Kidney epithelial cell (primary cell): ENCODE results near the gene CNNM4. TPM values are rescaled to one million over a fixed set of nuclear protein-coding genes. Genes with fewer than 3 reads are reported as not detected.

Experiments
- DNase-seq: peaks from one replicate; pipeline ENCODE4 v3.0.0-alpha.2; 2010; ENCODE audit warnings: low read depth
- H3K27me3 ChIP-seq: 2 replicates; pipeline ENCODE4 v1.6.0; 2011; ENCODE audit warnings: low read length; ENCODE audit not compliant: control insufficient read depth, insufficient read depth
- H3K36me3 ChIP-seq: 2 replicates; pipeline ENCODE4 v1.5.1; 2011; ENCODE audit warnings: low read length; ENCODE audit not compliant: control insufficient read depth, insufficient read depth
- H3K4me3 ChIP-seq: 2 replicates; pipeline ENCODE4 v1.5.1; 2011; ENCODE audit warnings: low read depth, mild to moderate bottlenecking, control low read depth, low read length
- total RNA-seq: library from RNA; depleted of rRNA; stranded (reverse); fragments of >200 nt; gene quantifications from 2 replicates; pipeline ENCODE4 v1.2.3, GENCODE V29; 2015
- TF ChIP-seq, protein P1 (sequence below): IDR thresholded peaks from 2 replicates; pipeline ENCODE4 v1.5.1; 2011; ENCODE audit warnings: mild to moderate bottlenecking, moderate library complexity, low read length, control low read depth, inconsistent platforms; ENCODE audit not compliant: insufficient read depth, poor library complexity, severe bottlenecking

The CNNM4 gene
- total RNA-seq, 1 donor from 2014 or later, result 8.2 TPM

DNA sequence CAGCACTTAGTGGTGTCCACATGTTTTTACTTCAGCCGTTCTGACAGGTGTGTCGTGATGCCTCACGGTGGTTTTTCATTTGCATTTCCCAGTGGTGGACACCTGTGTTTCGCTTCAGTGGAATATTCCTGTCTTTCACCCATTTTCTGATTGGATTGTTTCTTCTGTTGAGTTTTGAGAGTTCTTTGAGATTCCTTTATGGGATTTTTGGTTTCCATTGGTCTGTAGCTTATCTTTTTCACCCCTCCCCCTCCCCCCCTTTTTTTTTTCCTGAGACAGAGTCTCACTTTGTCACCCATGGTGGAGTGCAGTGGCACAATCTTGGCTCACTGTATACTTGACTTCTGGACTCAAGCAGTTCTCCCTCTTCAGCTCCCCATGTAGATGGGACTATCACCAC lies 75.1 kb downstream of the CNNM4 start:
- TF ChIP-seq, protein P1, sequence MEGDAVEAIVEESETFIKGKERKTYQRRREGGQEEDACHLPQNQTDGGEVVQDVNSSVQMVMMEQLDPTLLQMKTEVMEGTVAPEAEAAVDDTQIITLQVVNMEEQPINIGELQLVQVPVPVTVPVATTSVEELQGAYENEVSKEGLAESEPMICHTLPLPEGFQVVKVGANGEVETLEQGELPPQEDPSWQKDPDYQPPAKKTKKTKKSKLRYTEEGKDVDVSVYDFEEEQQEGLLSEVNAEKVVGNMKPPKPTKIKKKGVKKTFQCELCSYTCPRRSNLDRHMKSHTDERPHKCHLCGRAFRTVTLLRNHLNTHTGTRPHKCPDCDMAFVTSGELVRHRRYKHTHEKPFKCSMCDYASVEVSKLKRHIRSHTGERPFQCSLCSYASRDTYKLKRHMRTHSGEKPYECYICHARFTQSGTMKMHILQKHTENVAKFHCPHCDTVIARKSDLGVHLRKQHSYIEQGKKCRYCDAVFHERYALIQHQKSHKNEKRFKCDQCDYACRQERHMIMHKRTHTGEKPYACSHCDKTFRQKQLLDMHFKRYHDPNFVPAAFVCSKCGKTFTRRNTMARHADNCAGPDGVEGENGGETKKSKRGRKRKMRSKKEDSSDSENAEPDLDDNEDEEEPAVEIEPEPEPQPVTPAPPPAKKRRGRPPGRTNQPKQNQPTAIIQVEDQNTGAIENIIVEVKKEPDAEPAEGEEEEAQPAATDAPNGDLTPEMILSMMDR, result no peak

DNA sequence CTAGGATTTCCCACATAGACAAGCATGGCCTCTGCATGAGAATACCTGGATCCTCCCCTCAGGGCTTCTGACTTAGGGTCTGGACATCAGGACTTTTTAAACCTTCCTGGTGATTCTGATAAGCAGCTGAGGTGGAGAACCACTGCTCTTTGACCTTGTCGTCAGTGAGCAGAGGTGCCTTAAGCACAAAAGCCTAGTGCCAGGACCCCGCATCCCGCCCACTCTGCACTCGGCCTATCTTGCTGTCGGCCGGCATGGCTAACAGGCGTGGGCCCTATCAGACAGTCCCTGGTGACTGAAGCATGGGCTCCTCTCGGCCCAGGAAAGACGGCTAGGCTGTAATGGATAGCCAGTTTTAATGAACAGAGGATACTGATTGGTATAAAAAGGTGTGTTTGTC lies 76.9 kb downstream of the CNNM4 start:
- Histone ChIP-seq H3K27me3 (no peaks in the 10 kb centered on the region), H3K36me3 (no peaks in the 10 kb centered on the region), H3K4me3 (no peak overlapping the region)
- TF ChIP-seq, protein P1, result no peak
- no peak for DNase-seq

More for the DNA sequence above, 75.1 kb downstream of the CNNM4 start:
- no peak for DNase-seq
- no peaks in the 10 kb centered on the region for H3K27me3 ChIP-seq
- H3K4me3 ChIP-seq, result no peak overlapping the region
- peaks cover 1% of the 10 kb centered on the region for H3K36me3 ChIP-seq

DNA sequence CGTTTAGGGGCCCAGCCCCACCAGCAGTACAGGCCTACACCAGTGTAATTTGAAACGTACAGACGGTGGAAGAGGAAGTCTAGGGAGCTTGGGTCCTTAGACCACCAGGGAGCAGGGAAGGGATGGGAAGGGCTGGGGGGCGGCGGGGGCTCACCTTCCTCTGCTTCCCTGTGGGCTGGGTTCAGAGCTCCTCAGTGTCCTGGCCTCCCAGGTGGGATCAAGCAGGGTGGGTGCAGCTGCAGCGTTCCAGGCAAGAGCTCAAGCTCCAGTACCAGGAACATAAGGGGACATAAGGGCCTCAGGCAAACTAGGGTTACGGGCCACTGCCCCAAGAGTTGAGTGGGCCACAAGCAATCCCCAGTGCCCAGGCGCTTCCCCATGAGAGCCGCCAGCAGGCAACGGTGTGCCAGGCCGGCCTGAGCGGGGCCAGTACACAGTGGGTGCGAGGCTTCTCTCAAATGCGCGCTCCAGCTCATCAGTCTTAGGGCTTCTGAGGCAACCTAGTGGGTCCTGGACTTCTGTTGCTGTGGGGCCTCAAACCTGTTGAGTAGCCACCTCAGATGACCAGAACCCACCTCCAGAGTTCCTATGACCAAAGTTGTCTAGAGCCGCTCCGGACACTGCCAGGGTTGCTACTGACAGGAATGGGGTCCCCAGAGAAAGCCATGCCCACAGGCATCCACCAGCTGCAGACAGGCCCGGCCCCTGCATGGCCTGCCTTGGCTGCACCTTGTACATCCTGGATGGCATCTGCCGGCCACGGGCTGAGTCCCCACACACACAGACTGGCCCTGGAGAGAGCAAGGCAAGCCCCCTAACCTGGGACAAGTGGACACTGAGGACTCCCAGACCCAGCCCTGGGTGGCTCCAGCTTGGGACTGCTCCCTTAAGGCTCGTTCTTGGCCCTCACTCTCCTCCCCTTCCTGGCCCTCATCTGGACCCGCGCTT lies 77.9 kb downstream of the CNNM4 start:
- Histone ChIP-seq H3K36me3 (no peaks in the 10 kb centered on the region), H3K4me3 (no peak overlapping the region), H3K27me3 (no peaks in the 10 kb centered on the region)
- TF ChIP-seq, protein P1, result no peak
- DNase-seq, result no peak

DNA sequence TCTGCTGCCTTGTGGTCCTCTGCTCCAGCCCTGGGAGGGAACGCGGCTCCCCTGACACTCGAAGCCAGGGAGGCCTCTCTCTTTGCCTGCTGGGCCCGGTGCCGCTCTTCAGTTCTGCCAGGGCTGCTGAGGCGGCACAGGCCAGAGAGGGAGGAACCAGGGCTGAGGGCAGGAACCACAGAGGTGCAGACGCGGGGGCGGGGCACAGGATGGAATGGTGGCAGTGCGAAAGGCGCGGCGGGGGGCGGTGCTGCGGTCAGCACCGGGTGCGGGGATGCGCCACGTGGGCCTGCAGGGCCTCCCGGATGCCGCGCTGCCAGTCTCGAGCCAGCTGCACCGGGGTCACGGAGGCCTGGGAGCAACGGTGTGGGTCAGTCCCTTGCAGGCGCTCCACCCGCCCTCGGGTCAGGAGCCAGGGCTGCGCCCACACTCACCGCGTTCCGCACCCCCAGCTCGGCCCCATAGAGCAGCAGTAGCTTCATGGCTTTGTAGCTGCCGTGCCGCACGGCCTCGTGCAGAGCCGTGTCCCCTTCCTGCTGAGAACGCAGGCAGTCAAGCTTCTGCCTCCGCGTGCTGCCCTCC lies 78.7 kb downstream of the CNNM4 start:
- DNase-seq, result no peak

DNA sequence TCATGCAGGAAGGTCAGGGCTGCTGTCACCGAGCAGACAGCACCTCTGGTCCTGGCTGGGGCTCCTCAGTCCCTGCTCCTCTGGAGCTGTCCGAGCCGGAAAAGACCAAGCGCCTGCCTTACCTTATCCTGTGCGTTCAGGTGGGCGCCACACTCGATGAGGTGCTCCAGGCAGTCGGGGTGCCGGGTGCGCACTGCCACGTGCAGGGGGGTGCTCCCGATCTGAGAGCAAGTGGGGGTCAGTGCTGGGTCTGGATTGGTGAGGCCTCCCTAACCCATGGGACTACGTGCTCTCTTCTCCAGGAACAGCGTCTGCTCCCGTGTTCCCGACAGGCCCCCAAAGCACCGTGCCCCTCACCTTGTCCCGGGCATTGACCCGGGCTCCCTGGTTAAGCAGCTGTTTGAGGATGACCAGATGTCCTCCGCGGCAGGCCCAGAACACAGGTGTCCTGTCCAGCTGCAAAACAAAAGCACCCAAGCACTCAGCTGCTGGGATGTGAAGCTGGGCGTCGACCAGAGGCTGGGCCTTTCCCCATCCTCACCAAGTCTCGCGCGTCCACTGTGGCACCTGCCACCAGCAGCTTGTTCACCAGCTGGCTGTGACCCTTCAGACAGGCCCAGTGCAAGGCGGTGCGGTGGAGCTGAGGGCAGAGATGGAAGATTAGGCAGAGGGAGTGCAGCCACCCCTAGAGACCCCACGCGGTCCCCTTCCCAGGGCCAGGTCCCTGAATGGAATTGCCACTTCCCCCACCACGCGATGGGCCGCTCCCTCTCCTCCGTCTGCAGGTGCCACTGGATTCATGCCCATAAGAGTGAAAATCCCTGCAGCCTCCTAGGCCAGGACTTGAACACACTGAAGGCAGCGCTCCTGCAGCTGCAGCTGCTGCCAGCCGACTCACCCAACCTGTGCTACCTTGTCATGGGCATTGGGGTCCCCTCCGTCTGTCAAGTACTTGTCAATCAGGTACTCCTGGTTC lies 79.5 kb downstream of the CNNM4 start:
- TF ChIP-seq, protein P1, result no peak

More for the DNA sequence above, 78.7 kb downstream of the CNNM4 start:
- H3K36me3 ChIP-seq, result no peaks in the 10 kb centered on the region
- TF ChIP-seq, protein P1, result no peak
- no peaks in the 10 kb centered on the region for H3K27me3 ChIP-seq
- no peak overlapping the region for H3K4me3 ChIP-seq

More for the DNA sequence above, 79.5 kb downstream of the CNNM4 start:
- Histone ChIP-seq H3K27me3 (no peaks in the 10 kb centered on the region), H3K4me3 (no peak overlapping the region), H3K36me3 (no peaks in the 10 kb centered on the region)
- no peak for DNase-seq
